GM10248 (cell line): ENCODE measurements around the gene NUMB.
"Not testable (repeated sequence)": the region's sequence is repeated elsewhere in the genome, so short reads cannot be mapped to it uniquely, and the experiment has no call there.

Source experiments
- CTCF ChIA-PET: fragments of 300-600 bp; sonication (Branson Sonifier 250); formaldehyde crosslinking; extraction: SDS; loops from one replicate; lab custom pipeline; 2021; ENCODE audit warnings: antibody characterized with exemption; lab: Yijun Ruan, JAX
- POLR2A ChIA-PET: fragments of 350-650 bp; sonication (Branson Sonifier 250); formaldehyde crosslinking; extraction: SDS; loops from one replicate; lab custom pipeline; 2020; ENCODE audit warnings: antibody characterized with exemption; lab: Yijun Ruan, JAX
- DNase-seq: peaks from one replicate; pipeline ENCODE4 v3.0.0; 2012; ENCODE audit errors: extremely low spot score
- CTCF ChIP-seq: IDR thresholded peaks from 2 replicates; pipeline ENCODE4 v1.5.1; 2012; ENCODE audit warnings: mild to moderate bottlenecking, low read depth; ENCODE audit errors: extremely low read depth, missing control alignments, control extremely low read depth

Gene NUMB

GRCh38 chr14:73392329-73393257 is 65.8 kb downstream of the NUMB start:
- CTCF ChIA-PET = interaction anchor here (1.0 to 2.5 kb wide), 2 partner anchors 10 to 19 kb away, joined by 6 to 10 read pairs; no protein-coding TSS in a partner anchor
- peak; percentile 19 for DNase-seq
- POLR2A ChIA-PET = no interaction called here
- TF ChIP-seq CTCF = no peak

- not testable (repeated sequence) for DNase-seq
- POLR2A ChIA-PET = interaction anchor here (0.6 kb wide), 1 partner anchor 105 kb away, joined by 3 read pairs; no protein-coding TSS in a partner anchor
- CTCF ChIA-PET = interaction anchor here (1.0 to 1.6 kb wide), 2 partner anchors 15 to 32 kb away, joined by 3 to 5 read pairs; no protein-coding TSS in a partner anchor
Observed at GRCh38 chr14:73387860-73388259, 70.5 kb downstream of the NUMB start.

- CTCF ChIA-PET = no interaction called here
- POLR2A ChIA-PET = no interaction called here
- no peak for TF ChIP-seq CTCF
- no peak for DNase-seq
Observed at GRCh38 chr14:73386342-73386741, 72.0 kb downstream of the NUMB start.

GRCh38 chr14:73385021-73385420 is 73.3 kb downstream of the NUMB start:
- POLR2A ChIA-PET = interaction anchor here (1.0 kb wide), 1 partner anchor 12 kb away, joined by 3 read pairs; no protein-coding TSS in a partner anchor
- CTCF ChIA-PET, DNase-seq: not testable (repeated sequence)

- DNase-seq = no peak
- POLR2A ChIA-PET = no interaction called here
- TF ChIP-seq CTCF = no peak
- CTCF ChIA-PET = interaction anchor here (0.7 to 0.8 kb wide), 2 partner anchors 10 to 48 kb away, joined by 3 to 4 read pairs; no protein-coding TSS in a partner anchor
Observed at GRCh38 chr14:73383356-73383755, 75.0 kb downstream of the NUMB start.

GRCh38 chr14:73381380-73382013 is 76.8 kb downstream of the NUMB start:
- ChIA-PET POLR2A (interaction anchor here (0.6 kb wide), 1 partner anchor 90 kb away, joined by 4 read pairs; no protein-coding TSS in a partner anchor), CTCF (interaction anchor here (0.8 to 1.7 kb wide), 4 partner anchors 9 to 56 kb away, joined by 3 to 6 read pairs (median 3); no protein-coding TSS in a partner anchor)
- no peak for TF ChIP-seq CTCF
- DNase-seq = no peak

- CTCF ChIA-PET = interaction anchor here (1.5 kb wide), 1 partner anchor 53 kb away, joined by 3 read pairs; no protein-coding TSS in a partner anchor
- POLR2A ChIA-PET = no interaction called here
- no peak for DNase-seq
- no peak for TF ChIP-seq CTCF
Observed at GRCh38 chr14:73376585-73376984, 81.8 kb downstream of the NUMB start.
